Measurements from ENCODE around the gene CAMTA1.

DNA sequence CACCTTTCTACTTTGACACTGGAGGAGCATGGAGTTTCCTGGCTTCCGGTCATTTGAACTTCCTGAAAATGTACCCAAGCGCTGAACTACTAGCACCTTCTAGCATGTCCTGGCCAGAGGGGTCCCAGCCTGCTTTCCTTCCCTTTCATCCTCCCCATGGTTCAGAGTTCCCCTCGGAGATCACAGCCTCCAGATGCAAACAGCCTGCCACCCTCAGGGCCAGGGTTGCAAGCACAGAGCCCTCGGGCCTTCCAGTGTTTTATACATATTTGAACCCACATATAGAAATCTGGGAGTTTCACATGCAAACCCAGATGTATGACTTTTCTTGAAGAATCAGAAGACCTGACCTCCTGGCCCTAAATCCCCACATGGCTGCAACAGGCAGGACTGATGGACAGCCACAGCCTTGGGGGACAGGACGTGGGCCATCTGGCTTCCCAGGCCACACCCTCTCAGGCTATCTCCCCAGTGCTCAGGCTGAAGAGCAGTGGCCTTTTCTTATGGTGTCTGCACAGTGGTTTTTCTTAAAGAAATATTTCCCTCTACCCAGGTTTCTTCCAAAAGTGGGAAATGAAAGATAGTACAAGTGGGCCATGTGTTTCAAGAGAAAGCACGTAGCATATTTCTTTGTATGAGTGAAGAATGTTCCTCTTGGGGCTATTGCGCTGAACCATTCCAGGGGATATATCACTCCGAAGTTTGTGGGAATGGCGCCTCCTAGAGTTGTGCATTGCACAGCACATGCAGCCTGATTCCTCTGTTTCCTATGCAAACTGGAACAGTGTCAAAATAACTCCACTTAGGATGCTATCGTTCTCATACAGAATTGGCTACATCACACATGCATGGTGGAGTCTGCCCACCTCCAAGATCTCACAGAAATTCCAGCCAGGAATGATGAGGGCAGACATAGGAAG is 753.9 kb downstream of the CAMTA1 start:
- TF ChIP-seq POLR2A (IDR thresholded peaks at IDR 0.05; ENCODE audit: low read length): no peak
- no peak for TF ChIP-seq GATA1 (IDR thresholded peaks at IDR 0.05; ENCODE audit: low read depth, low read length)

Measured in erythroblast (primary cell).